GM19467 (cell line): ENCODE data around the gene ELP4.

Experiments used
- ATAC-seq: cut with Tn5 transposase; IDR thresholded peaks from one replicate; pipeline ENCODE4 v1.9.1; 2021; ENCODE audit warnings: mild to moderate bottlenecking, moderate library complexity; ENCODE audit not compliant: unreplicated experiment

ELP4 gene

DNA sequence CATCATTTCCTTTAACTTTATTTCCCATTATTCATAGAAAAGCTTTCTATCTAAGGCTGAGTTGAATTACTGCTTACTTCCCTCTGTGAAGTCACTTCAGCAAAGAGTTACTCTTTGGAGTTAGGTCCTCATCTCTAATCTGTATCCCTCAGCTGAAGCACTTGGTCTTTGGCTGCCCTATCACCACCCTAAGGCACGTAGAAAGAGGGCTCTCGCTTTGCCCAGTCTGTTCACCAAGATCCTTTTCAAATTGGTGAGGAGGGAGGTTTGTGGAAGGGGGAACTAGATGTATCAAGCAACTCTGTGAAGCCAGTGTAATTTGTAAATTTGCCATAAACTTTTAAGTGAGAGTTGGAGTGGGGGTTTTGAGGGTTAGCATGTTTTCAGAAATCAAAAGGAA, 258.1 kb downstream of the ELP4 start:
- ATAC-seq: no peak

DNA sequence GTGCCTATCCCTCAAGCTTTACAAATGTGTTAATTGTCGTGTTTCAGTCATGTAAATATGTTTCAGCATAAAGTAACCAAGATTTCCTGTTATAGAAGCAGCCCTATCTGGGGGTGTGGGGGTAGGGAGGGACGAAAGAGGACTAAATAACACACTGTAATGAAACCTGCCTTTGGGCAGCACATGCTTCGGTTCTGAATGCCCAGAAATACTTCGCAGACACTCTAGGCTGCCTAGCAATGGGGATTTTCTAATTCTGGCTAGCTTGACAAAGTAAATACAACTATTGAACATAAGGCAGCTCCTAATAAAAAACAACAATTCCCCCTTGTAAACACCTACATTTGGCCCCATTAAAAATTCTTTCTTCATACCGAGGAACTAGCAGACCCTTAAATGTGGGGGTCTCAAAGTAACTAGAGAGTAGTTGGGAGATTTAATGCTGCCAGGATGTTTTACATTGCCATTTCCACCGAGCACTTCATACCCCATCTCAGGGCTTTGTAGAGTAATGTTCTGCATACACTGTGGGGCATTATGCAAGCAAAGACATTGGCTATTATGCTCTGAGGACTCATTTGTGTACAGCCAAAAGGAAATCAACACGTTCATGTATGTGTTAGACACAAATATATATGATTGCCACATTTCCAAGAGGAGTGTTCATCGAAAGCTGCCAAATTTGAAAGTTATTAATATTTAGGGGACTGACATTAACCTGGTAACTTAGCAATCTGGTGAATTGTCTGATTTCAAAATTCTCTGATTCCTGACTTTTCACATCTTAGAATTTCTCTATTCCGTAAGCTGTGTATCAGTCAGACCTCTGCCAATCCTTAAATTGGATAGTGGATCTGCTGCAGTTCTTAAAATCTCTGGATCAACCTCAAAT, 259.4 kb downstream of the ELP4 start:
- ATAC-seq: no peak

DNA sequence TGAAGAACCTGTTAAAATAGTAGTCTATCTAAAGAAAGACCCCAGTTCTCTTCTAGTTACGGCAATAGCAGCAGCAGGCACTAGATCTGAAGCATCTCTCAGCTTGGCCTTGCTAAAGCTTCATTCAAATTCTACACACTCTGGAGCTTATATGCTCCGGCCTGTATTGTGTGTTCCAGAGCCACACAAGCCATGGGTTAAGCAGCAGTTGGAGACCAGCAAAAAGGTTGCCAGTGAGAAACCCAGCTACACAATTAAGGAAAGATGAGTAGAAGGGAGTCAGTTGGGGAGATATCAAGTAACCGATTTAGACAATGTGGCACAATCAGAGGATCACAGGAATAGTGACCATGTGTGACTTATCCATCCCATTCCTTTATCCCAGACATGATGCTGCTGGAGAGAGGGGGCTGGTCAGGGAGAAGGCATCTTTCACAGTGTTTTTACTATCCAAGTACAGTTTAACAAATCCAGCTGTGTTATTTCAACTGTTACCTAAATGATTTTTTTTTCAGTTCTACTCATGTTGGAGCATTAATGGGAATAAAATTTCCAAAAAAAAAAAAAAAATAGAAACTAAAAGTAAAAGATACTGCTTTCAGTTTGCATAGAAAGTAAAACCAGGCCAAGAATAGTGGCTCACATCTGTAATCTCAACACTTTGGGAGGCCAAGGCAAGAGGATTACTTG, 260.6 kb downstream of the ELP4 start:
- no peak for ATAC-seq

DNA sequence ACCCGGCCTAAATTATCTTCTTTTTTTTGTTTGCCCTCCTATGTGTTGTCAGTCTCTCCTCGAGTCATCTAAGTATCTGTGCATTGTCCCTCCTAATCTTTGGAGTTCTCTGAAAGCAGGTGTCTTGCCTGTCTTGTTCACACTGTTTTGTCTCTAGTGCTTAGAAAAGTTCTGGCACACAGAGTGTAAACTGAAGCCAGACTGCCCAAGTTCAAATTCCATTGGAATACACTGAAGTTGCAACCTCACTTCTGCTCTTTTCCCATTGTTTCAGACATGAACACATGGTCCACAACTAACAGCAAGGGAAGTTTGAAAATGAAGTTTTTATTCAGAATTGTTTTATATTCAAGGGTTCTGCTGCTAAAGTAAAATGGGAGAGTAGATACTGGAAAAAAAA, 262.8 kb downstream of the ELP4 start:
- no peak for ATAC-seq

DNA sequence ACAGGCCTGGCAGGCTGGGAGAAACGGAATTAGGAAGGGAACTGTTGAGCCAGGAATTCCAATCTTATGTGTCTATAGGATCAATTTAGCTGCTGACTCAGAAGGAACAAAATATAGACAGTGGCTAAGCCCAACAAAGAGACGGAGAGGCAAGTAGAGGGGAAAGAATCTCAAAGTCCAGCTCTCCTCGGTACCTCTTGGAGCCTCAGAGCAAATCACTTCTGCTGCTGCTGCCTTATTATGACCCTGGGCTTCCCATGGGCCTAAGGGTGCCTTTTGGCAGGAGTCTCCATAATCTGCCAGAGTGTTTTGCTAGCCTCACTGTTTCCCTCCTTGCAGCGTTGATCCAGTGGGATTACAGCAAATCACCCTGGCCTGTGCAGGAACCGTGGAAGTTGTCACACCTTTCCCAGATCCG, 269.8 kb downstream of the ELP4 start:
- ATAC-seq: no peak

DNA sequence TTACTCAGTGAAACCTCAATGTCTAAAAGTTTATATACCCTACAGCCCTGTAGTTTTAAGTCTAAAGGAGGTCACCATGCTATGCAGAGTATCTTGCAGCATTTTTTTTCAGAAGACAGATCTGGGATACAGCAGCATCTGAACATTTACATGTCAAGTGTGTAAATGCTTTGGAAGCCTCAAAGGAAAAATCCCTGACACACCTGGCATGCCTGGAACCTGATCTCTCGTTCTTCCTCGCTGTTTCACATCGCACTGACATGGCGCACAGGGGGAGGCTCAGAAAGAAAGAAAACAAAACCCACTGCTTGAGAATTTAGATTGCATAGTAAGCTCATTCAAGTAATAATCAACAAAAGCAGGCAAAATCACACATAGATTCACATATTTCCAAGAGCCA, 270.5 kb downstream of the ELP4 start:
- no peak for ATAC-seq

DNA sequence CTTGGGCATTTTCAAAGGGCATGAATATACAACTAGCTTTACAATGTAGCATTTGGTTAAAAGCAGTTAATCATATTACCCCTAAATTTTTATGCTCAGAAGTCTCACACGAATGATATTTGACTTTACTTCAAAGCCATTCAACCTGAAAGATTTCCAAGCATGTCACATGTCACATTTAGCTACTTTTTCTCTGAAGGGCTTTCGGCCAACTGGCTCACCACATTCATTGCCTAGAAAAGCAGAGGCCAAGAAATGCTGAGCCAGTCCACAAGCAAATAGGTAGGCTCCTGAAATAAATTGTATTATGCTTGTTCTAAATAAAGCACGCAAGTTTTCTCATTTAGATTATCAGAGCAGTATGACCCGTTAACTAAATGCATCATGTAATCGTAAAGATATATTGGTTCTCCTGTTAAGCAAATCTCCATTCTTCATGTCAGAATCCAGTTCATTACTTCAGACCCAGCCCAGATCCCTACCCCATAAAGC, 271.0 kb downstream of the ELP4 start:
- ATAC-seq: no peak

DNA sequence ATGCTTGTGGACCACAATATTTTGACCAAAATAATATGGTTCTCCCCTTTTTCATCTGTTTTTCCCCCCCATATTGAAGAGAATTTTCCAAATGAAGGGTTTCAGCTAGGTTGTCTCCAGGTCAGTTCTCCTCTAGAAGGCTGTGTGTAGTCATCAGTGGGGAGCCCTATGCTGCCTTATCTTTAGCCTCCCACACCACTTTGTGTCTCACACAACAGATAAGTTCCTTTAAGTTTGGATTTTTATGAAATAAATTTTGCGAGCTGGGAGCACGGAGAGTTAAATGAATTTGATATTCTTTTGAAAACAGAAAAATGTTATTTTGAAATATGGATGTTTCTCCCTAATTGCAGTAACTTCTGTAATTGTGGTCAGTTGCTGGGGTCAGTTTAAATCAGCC, 272.7 kb downstream of the ELP4 start:
- ATAC-seq: no peak

DNA sequence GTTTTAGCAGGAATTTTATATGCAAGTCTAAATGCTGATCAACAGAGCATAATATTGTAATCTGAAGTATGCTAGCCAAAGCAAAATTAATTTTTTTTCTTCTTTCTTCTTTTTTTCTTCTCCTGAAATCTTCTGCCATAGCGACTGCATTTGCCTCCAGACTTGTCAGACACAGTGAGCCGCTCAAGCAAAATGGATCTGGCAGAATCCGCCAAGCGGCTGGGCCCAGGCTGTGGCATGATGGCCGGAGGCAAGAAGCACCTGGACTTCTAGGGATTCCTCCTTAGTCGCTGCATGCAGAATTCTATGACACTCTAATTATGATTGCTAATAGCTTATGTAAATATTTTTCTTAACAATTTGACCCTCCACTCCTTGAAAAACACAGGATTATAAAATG, 273.7 kb downstream of the ELP4 start:
- ATAC-seq: no peak

DNA sequence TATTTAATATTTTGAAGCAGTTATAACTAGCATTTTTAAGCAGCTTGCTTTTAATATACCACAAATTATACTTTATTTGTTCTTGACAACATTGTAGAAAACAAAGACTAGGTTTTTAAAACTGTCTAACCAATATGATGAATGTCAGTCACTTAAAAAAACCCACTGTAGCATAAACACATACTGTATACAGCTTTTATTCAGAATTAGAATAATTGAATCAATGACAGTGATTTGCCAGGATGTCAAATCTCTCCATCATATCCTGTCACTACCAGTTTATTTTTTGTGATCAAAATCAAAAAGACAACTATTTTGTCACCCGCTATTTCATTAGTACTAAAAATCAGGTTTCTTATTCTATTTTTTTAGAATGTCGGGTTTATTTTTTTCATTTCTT, 275.0 kb downstream of the ELP4 start:
- no peak for ATAC-seq

DNA sequence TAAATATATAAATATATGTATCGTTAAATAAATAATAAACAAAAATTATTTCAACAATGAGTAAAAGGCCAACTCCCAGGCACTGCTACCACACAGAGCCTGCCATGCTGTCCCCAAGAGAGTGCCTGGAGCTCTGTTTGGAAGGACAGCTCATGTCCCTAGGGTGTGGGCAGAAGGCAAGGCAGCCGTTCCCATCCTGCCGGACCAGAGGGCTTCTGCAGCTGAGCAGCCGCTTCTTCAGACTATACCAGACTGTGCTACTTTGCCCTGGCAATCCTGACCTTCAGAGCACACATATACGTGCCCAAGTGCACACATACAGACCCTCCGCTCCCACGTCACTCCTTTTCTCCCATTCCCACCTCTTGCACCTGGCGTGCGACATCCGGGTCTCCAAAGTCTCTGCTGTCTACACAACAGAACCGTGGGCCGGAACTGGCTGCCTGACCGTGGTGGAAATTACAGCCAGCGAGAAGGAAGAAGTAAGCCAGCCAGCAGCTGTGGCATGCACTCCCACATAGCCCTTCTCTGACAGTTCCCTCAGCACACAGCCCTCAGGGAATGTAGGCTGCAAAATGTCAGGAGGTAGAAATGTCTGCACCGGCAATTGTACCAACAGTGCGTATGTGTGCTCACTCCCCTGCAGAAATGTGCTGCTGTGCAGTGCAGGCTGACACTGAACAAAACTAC, 277.6 kb downstream of the ELP4 start:
- no peak for ATAC-seq

DNA sequence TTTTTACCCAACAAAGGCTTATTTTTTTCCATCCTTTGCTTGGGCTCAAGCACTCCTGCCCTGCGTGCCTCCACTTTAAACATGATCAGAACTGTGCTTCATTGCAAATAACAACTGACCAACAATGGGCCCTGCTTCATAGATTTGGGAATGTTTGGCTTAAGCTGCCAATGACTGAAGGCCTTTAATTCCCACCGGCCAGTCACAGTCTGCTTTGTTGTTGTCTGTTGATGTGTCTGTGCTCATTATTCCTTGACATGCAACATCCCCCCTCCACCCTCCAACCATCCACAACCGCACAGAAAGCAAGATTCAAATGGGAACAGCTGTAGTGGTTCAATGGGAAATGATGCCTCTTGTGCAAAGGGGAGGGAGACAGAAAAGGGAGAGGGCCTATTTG, 278.5 kb downstream of the ELP4 start:
- no peak for ATAC-seq

DNA sequence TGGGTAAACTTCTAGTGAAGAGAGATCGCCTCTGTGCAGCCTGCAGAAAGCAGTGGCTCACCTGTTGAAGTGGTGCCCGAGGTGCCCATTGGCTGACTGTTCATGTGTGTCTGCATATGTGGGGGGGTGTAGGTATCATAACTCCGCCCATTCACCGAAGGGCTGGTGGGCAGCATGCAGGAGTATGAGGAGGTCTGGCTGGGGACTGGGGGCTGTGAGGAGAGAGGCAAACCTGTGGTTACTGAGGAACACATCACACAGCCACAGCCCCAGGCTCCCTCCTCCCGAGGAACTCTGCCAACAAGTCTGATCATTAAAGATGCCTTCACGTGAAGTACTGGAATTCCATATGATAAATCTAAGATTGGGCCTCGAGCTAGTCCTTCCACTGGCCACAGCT, 281.1 kb downstream of the ELP4 start:
- no peak for ATAC-seq

DNA sequence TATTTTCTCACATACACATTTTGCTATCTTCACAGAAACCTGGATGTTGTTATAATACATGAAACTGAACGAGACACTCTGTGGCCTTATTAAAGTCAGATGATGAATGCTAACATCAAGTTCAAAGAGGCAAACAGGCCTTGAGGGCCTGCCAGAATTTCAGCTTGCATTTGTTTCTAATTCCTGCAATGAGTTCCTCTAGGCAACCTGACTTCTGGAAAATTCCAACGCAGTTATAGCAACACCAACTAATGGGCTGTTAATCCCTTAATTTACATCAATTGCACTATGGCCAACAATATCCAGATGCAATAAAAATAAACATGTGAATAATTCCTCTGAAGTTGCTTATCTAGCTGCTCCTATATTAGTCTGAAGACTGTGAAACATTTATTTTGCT, 282.5 kb downstream of the ELP4 start:
- ATAC-seq: no peak

DNA sequence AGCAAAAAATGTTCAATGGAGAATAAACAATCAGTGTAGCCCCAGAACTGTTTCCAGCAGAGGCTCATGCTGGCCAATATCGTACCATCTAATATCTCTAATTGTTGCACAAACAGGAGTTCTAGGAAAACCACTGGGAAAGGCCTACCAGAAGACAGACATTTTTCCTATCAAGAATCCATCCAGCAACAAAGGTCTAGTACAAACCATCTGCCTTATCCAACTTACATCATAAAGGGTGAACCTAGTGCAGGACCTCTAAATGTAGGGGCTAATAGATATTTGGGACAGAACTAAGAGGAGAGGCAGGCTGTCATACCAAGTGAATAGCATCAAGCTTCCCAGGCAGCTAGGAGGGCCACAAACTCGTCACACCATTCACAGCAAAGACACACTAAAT, 282.9 kb downstream of the ELP4 start:
- ATAC-seq: no peak

DNA sequence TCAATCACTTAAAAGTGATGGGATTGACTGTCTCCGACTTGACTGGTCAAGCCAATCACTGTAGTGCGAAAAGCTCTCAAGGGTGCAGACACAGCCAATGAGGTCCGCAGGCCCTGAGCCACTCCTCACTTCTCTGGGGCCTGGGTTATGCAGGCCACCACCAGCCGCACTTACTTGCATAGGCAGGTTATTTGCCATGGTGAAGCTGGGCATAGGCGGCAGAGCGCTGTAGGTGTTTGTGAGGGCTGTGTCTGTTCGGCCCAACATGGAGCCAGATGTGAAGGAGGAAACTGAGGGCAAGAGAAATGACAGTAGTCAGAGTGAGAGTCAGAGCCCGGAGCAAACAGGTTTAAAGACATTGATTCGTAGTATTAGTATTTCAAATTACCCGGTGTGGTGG, 283.7 kb downstream of the ELP4 start:
- ATAC-seq: no peak

DNA sequence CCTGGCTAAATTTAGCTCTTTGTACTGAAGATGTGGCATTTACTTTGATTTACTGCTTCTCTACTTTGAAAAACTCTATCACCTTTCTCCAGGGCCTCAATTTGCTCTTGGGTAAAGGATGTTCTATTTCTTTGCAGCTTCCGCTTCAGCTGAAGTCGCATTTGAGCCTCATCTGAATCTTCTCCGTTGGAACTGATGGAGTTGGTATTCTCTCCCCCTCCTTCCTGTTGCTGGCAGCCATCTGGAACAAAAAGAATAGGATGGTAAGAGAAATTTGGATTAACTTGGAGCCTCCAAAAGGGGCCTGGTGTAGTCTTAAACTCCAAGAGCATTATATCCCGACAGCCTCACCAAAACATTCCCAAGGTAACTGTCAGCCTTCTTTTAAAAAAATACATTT, 285.0 kb downstream of the ELP4 start:
- no peak for ATAC-seq

DNA sequence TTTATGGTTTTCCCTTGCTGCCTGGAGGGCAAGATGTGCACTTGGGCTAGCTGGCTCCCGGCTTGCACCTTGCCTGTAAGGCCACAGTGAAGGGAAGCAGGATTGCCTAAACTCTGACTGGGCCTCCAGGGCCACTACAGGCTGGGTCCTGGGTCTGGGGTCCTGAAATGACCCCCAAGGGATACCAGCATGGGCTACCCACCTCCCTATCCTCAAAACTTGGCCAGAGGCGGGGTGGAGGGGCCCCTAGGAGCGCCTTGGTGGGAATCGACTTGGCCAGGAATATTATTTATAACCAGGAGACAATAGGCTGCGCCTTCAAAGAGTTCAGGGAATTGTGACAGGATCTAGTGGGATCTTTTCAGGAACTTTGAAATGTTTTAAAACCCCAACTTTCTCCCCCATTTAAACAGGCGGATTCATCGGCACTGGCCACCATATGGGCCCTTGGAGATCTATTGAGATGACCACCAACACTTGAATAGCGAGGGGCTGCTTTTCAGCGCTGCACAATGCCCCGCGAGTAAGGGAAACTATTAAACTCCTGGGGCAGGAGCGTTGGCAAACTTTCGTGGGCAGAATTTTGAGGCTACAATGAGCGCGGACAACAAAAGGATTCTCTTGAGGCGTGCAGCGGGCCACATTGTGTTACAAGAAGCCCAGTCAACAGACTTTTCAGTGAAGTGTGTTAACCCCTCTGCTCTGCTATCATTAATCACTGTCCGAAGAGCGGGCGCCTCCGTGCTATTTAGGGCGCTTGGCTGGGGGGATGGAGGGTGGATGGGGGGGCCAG, 286.3 kb downstream of the ELP4 start:
- no peak for ATAC-seq

DNA sequence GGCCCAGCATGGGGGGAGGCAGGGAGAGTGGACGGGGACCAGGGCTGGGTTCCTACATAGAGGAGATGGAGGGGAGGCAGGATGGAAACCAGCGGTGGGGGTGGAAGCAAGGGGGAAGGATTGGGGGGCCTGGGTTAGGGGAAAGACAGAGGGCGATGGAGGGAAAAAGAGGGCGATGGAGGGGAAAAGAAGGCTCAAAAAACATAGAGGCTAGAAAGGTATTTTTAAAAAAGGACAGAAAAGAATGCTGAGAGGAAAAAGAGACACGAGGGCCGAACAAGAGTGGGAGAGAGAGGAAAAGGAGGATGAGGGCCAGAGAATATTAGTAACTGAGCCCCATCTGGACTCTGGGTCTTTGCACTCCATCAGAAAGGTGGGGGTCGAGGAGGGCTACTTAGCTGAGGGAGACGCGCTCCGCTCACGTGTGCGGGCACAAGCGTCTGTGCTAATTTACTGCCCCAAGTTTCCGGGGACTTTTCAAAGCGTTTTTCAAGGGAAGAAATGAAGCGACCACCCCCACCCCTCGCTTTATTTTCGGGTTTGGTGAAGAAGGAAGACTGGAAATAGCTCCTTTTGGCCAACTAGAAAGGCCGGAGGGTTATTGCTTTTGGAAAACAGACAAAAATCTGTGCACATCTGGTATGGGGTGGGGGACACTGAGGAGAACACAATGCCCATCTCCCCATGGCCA, 287.1 kb downstream of the ELP4 start:
- no peak for ATAC-seq
